Measurements from ENCODE around the gene TMEM115. TPM values are rescaled to one million over a fixed set of nuclear protein-coding genes. Genes with fewer than 3 reads are reported as not detected.

TMEM115 gene
- total and polyA plus RNA-seq, 7 experiments from 2014 or later: 17.7 to 40.9 (median 26.0) TPM

GRCh38 chr3:50333744-50334328 is 25.5 kb downstream of the TMEM115 start:
- no peaks in the 10 kb centered on the region for H3K27me3 ChIP-seq (ENCODE audit: control insufficient read depth in 2 of 2, insufficient read depth in 2 of 2, low read length in 2 of 2)
- Mint-ChIP-seq H3K36me3 (peaks cover 0 to 42% (median 3%) of the 10 kb centered on the region in 5 donors), H3K4me3 (peak overlapping the region in 8 of 10 donors; percentile 6 to 81 (median 36)), H3K9me3 (no peaks in the 10 kb centered on the region), H3K27ac (peak overlapping the region; percentile 74 to 94 (median 86)), H3K27me3 (peaks cover 0 to 3% (median 0%) of the 10 kb centered on the region in 5 donors), H3K4me1 (peaks cover 25 to 56% (median 47%) of the 10 kb centered on the region in 7 donors)
- ChIA-PET POLR2A (interaction anchor here (0.5 to 34.0 kb wide), 3 partner anchors 10 to 71 kb away, joined by 3 to 656 read pairs (median 3); partner anchors contain the start of genes CYB561D2, NPRL2, TMEM115 and ZMYND10), CTCF (interaction anchor here (0.5 to 1.1 kb wide), 2 partner anchors 9 to 71 kb away, joined by 3 read pairs; no protein-coding TSS in a partner anchor)
- no peak for ATAC-seq
- no peak for DNase-seq
- H3K4me1 ChIP-seq (ENCODE audit: control insufficient read depth in 2 of 2, insufficient read depth in 2 of 2, low read length in 2 of 2): peaks cover 32 to 36% of the 10 kb centered on the region in 2 donors
- H3K4me3 ChIP-seq (ENCODE audit: low read length): no peak overlapping the region
- intact Hi-C loops (cut with micrococcal nuclease): no loop called here
- peak overlapping the region; percentile 53 for H3K27ac ChIP-seq (ENCODE audit: low read depth, low read length)
- no peaks in the 10 kb centered on the region for H3K9me3 ChIP-seq (ENCODE audit: control insufficient read depth in 2 of 3, low read length in 3 of 3)
- H3K36me3 ChIP-seq (ENCODE audit: control insufficient read depth in 2 of 3, insufficient read depth in 3 of 3, low read length in 3 of 3): peaks cover 3 to 48% (median 18%) of the 10 kb centered on the region in 3 experiments

DNA sequence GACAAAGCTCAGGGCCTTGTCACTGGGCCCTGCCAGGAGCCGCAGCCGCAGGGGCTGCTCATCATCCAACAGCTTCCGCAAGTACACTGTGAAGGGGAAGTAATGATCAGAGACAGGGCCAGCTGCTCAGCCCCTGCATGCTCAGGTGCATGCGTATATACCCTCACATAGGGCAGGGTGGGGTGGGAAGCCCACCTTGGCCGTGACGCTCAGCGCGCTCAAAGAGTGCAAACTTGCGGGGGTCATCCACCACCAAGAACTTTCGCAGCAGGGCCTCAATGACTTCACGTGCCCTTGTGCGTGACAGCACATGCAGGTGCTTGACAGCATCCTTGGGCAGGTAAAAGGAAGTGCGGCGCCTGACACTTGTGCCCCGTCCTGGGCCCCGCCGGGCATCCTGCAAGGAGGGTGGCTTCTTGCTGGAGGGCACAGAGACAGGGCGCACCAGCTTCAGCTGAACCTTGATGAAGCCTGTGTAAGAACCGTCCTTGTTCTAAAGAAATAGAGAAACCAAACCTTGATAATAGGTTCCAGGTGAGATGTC is 27.9 kb downstream of the TMEM115 start:
- intact Hi-C loops (cut with micrococcal nuclease): no loop called here
- H3K4me3 Mint-ChIP-seq: no peak overlapping the region
- CTCF ChIA-PET: interaction anchor here (0.5 kb wide), 1 partner anchor 26 kb away, joined by 3 read pairs; no protein-coding TSS in a partner anchor
- no peak overlapping the region for H3K27ac ChIP-seq (ENCODE audit: low read depth, low read length)
- peaks cover 14 to 55% (median 50%) of the 10 kb centered on the region in 7 donors for H3K4me1 Mint-ChIP-seq
- H3K36me3 Mint-ChIP-seq: peaks cover 0 to 29% (median 3%) of the 10 kb centered on the region in 5 donors
- no peak for DNase-seq
- H3K4me3 ChIP-seq (ENCODE audit: low read length): no peak overlapping the region
- H3K9me3 Mint-ChIP-seq: no peaks in the 10 kb centered on the region
- ATAC-seq: no peak
- peaks cover 39 to 45% of the 10 kb centered on the region in 2 donors for H3K4me1 ChIP-seq (ENCODE audit: control insufficient read depth in 2 of 2, insufficient read depth in 2 of 2, low read length in 2 of 2)
- POLR2A ChIA-PET: interaction anchor here (34.0 kb wide), 1 partner anchor 25 kb away, joined by 656 read pairs; the partner anchor contains the start of genes CYB561D2, NPRL2, TMEM115 and ZMYND10
- no peaks in the 10 kb centered on the region for H3K9me3 ChIP-seq (ENCODE audit: control insufficient read depth in 2 of 3, low read length in 3 of 3)
- H3K36me3 ChIP-seq (ENCODE audit: control insufficient read depth in 2 of 3, insufficient read depth in 3 of 3, low read length in 3 of 3): peaks cover 3 to 46% (median 18%) of the 10 kb centered on the region in 3 experiments
- peak overlapping the region in 1 of 9 donors; percentile 74 for H3K27ac Mint-ChIP-seq
- no peaks in the 10 kb centered on the region for H3K27me3 Mint-ChIP-seq
- H3K27me3 ChIP-seq (ENCODE audit: control insufficient read depth in 2 of 2, insufficient read depth in 2 of 2, low read length in 2 of 2): no peaks in the 10 kb centered on the region

DNA sequence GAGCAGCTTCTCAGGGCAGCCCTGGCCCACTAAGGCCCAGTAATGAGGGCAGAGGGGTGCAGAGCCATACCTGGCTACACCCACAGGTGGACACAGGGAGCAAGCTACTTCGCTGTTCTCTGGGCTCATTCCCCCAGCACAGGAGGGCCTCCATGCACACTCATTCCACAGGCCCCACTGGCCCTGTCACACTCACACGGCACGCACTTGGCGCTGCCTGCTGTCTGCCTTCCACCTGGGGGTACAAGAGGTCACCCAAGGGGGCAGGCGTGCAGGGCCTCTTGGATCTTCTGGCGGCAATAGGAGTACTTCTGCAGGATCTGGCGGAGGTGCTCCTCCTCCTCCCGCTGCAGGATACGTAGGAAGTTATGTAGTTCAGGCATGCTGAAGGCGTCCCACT is 29.0 kb downstream of the TMEM115 start:
- DNase-seq (no peak), ATAC-seq (no peak)
- no peaks in the 10 kb centered on the region for H3K9me3 ChIP-seq (ENCODE audit: control insufficient read depth in 2 of 3, low read length in 3 of 3)
- H3K27me3 ChIP-seq (ENCODE audit: control insufficient read depth in 2 of 2, insufficient read depth in 2 of 2, low read length in 2 of 2): no peaks in the 10 kb centered on the region
- H3K4me1 ChIP-seq (ENCODE audit: control insufficient read depth in 2 of 2, insufficient read depth in 2 of 2, low read length in 2 of 2): peaks cover 32 to 34% of the 10 kb centered on the region in 2 donors
- no peak overlapping the region for H3K4me3 ChIP-seq (ENCODE audit: low read length)
- H3K27ac ChIP-seq (ENCODE audit: low read depth, low read length): no peak overlapping the region
- ChIA-PET CTCF (no interaction called here), POLR2A (interaction anchor here (34.0 kb wide), 1 partner anchor 26 kb away, joined by 656 read pairs; the partner anchor contains the start of genes CYB561D2, NPRL2, TMEM115 and ZMYND10)
- Mint-ChIP-seq H3K9me3 (no peaks in the 10 kb centered on the region), H3K27me3 (no peaks in the 10 kb centered on the region), H3K27ac (peak overlapping the region in 3 of 9 donors; percentile 19 to 49 (median 29)), H3K4me3 (peak overlapping the region in 1 of 10 donors; percentile 53), H3K4me1 (peaks cover 11 to 47% (median 43%) of the 10 kb centered on the region in 7 donors), H3K36me3 (peaks cover 0 to 21% (median 3%) of the 10 kb centered on the region in 5 donors)
- intact Hi-C loops (cut with micrococcal nuclease): no loop called here
- H3K36me3 ChIP-seq (ENCODE audit: control insufficient read depth in 2 of 3, insufficient read depth in 3 of 3, low read length in 3 of 3): peaks cover 3 to 56% (median 18%) of the 10 kb centered on the region in 3 experiments

DNA sequence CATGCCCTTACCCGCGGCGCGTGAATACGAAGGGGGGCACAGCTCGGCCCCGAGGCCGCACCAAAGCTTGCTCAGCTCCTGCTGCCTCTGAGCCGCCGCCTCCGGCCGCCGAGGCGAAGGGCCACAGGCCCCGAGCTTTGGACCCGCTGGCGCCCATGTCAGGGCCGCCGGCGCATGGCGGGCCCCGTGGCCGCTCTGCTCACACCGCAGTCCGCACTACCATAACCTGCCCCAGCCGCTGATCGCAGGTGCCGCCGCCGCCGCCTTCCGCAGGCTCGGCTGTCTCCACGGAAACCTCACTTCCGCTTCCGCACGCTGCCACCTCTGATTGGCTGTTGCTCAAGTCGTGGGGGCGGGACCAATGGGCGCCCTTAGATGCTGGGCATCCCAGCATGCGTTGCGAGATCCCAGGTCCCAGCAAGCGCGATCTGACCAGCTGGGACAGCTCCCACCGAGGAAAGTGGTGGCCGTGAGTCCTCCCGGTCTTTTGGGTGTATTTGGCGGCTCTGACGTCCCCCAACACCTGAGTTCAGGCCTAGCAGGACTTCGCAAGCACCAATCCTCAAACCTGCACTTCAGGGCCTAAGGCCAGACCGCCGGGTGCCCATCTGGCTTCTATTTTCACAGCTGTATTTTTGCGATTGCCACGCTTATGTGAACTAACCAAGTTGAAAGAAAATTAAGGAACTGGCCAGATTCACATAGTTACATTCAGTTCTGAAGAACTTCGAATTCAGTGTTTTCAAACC is 31.2 kb downstream of the TMEM115 start, which contains the start of gene TUSC2:
Gene TUSC2 (minus strand): TSS at position 281 of the 749 bp plus-strand sequence. CDS start 124 bp downstream, at position 157.
- DNase-seq: peak; percentile 83 to 94 (median 92)
- peak within 1 kb of the TSS; percentile 89 for H3K4me3 ChIP-seq (ENCODE audit: low read length)
- intact Hi-C loops (cut with micrococcal nuclease): loop anchor here (1.0 to 2.0 kb wide), 7 partner anchors 9 to 91 kb away; partner anchors contain the start of genes HYAL3 (in 2 of the 2), IFRD2 (in 2 of the 2), NAA80 (in 2 of the 2) and TMEM115 (in 2 of the 2)
- H3K4me1 ChIP-seq (ENCODE audit: control insufficient read depth in 2 of 2, insufficient read depth in 2 of 2, low read length in 2 of 2): peaks cover 12 to 15% of the 10 kb centered on the region in 2 donors
- no peaks in the 10 kb centered on the region for H3K27me3 ChIP-seq (ENCODE audit: control insufficient read depth in 2 of 2, insufficient read depth in 2 of 2, low read length in 2 of 2)
- POLR2A ChIA-PET: interaction anchor here (0.6 to 34.0 kb wide), 9 partner anchors 9 to 957 kb away, joined by 4 to 656 read pairs (median 4); partner anchors contain the start of genes CYB561D2, HEMK1, HYAL3 and IFRD2
- H3K9me3 ChIP-seq (ENCODE audit: control insufficient read depth in 2 of 3, low read length in 3 of 3): no peaks in the 10 kb centered on the region
- peak within 1 kb of the TSS; percentile 85 to 96 (median 94) for H3K27ac Mint-ChIP-seq
- peaks cover 3 to 51% (median 18%) of the 10 kb centered on the region in 3 experiments for H3K36me3 ChIP-seq (ENCODE audit: control insufficient read depth in 2 of 3, insufficient read depth in 3 of 3, low read length in 3 of 3)
- peak; percentile 97 for ATAC-seq
- H3K4me1 Mint-ChIP-seq: peaks cover 7 to 41% (median 29%) of the 10 kb centered on the region in 7 donors
- H3K9me3 Mint-ChIP-seq: no peaks in the 10 kb centered on the region
- peak within 1 kb of the TSS; percentile 92 for H3K27ac ChIP-seq (ENCODE audit: low read depth, low read length)
- CTCF ChIA-PET: interaction anchor here (0.7 to 1.1 kb wide), 3 partner anchors 9 to 215 kb away, joined by 3 read pairs; partner anchors contain the start of gene NPRL2
- H3K4me3 Mint-ChIP-seq: peak within 1 kb of the TSS; percentile 84 to 97 (median 95)
- no peaks in the 10 kb centered on the region for H3K27me3 Mint-ChIP-seq
- peaks cover 0 to 12% (median 3%) of the 10 kb centered on the region in 5 donors for H3K36me3 Mint-ChIP-seq

DNA sequence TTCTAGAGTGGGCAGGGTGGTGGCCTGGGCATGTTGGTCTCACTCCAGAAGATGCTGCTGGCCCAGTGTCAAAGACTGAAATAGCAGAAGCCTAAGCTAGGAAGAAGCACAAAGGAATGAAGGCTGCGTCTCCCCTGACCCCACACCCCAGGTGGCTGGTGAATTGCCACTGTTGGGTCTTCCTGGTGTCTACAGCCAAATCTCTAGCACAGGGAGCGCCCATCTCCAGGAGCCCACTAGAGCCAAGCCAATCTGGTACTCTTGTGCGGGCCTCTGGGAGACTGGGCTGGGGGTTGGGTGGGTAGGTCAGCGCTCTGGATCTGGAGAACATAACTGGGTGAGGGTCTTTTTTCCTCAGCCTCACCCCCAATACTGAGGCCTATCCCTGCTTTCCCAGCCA is 32.2 kb downstream of the TMEM115 start:
- Histone ChIP-seq H3K36me3 (ENCODE audit: control insufficient read depth in 2 of 3, insufficient read depth in 3 of 3, low read length in 3 of 3) (peaks cover 3 to 46% (median 18%) of the 10 kb centered on the region in 3 experiments), H3K27me3 (ENCODE audit: control insufficient read depth in 2 of 2, insufficient read depth in 2 of 2, low read length in 2 of 2) (no peaks in the 10 kb centered on the region), H3K27ac (ENCODE audit: low read depth, low read length) (peak overlapping the region; percentile 92), H3K4me3 (ENCODE audit: low read length) (peak overlapping the region; percentile 89), H3K9me3 (ENCODE audit: control insufficient read depth in 2 of 3, low read length in 3 of 3) (no peaks in the 10 kb centered on the region), H3K4me1 (ENCODE audit: control insufficient read depth in 2 of 2, insufficient read depth in 2 of 2, low read length in 2 of 2) (peaks cover 11 to 17% of the 10 kb centered on the region in 2 donors)
- no peak for DNase-seq
- Mint-ChIP-seq H3K4me1 (peaks cover 7 to 37% (median 27%) of the 10 kb centered on the region in 7 donors), H3K36me3 (peaks cover 0 to 10% (median 3%) of the 10 kb centered on the region in 5 donors), H3K27me3 (no peaks in the 10 kb centered on the region), H3K4me3 (peak overlapping the region; percentile 80 to 97 (median 95)), H3K9me3 (no peaks in the 10 kb centered on the region), H3K27ac (peak overlapping the region in 7 of 9 donors; percentile 60 to 95 (median 81))
- POLR2A ChIA-PET: interaction anchor here (1.2 to 34.0 kb wide), 8 partner anchors 10 to 242 kb away, joined by 3 to 656 read pairs (median 5); partner anchors contain the start of genes CYB561D2, HEMK1, HYAL3 and NAA80
- intact Hi-C loops (cut with micrococcal nuclease): no loop called here
- no peak for ATAC-seq
- CTCF ChIA-PET: interaction anchor here (1.0 to 1.1 kb wide), 2 partner anchors 23 to 216 kb away, joined by 3 read pairs; partner anchors contain the start of gene NPRL2
